Measurements from ENCODE around the gene PCNT. TPM values are rescaled to one million over a fixed set of nuclear protein-coding genes. Genes with fewer than 3 reads are reported as not detected.

PCNT gene
- total and polyA plus RNA-seq, 2 of the 8 experiments (the other 6 are each of a cell fraction or from before 2014, with no cell fraction given) = 9.9 to 45.1 TPM

DNA sequence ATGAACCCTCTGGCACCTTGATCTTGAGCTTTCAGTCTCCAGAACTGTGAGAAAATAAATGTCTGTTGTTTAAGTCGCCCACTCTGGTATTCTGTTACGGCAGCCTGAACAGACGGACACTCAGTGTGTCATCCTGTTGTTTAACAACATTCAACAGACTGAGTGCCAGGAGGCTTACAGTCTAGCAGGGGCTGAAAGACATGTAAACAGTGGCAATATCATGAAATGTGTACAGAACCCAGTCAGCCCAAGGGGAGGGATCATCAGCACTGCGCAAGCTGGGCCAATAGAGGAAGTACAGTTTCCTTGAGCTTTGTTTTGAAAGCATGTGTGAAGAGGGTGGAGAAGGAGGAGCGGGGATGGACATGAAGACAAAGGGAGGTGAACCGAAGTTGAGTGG is 148.3 kb downstream of the PCNT start:
- TF ChIP-seq RFX5 (IDR thresholded peaks at IDR 0.05; ENCODE audit: borderline replicate concordance, low read depth, low read length) = no peak
- no peak for TF ChIP-seq BACH1 (IDR thresholded peaks at IDR 0.05; ENCODE audit: low read length)
- no peak for TF ChIP-seq MAFK (IDR thresholded peaks at IDR 0.05; ENCODE audit: low read depth, low read length)
- no peak for TF ChIP-seq EP300 (IDR thresholded peaks at IDR 0.05; ENCODE audit: borderline replicate concordance in 1 of 2, low read depth in 2 of 2, low read length in 2 of 2)
- H2BK20ac ChIP-seq (ENCODE audit: low read length) = no peak overlapping the region
- H3K79me1 ChIP-seq (ENCODE audit: low read depth, low read length) = no peaks in the 10 kb centered on the region; the same call in 1 of the 2 replicates
- POLR2A ChIA-PET (ENCODE audit: partially characterized antibody) = interaction anchor here (0.8 to 1.8 kb wide), 2 partner anchors 11 to 12 kb away, joined by 3 to 6 read pairs; no protein-coding TSS in a partner anchor
- no peak overlapping the region for H2BK15ac ChIP-seq (ENCODE audit: low read length)
- no peaks in the 10 kb centered on the region for H3K9me3 ChIP-seq (ENCODE audit: insufficient read depth in 2 of 2, low read depth in 1 of 2, low read length in 1 of 2)
- no peaks in the 10 kb centered on the region for H3K27me3 ChIP-seq (replicated peaks in 1 of 4; ENCODE audit: control insufficient read depth in 3 of 4, extremely low read depth in 1 of 4, insufficient read depth in 3 of 4, low read length in 3 of 4)
- no peaks in the 10 kb centered on the region for H3K4me1 ChIP-seq (replicated peaks in 1 of 4; ENCODE audit: control insufficient read depth in 3 of 4, insufficient read depth in 4 of 4, low read length in 3 of 4)
- H3K4me3 ChIP-seq (ENCODE audit: extremely low read depth in 1 of 4, insufficient read depth in 2 of 4, low read depth in 3 of 4, low read length in 4 of 4) = no peak overlapping the region
- H4K20me1 ChIP-seq (replicated peaks in 1 of 2; ENCODE audit: control insufficient read depth in 1 of 2, insufficient read depth in 2 of 2, low read length in 2 of 2) = peaks cover 0 to under 1% of the 10 kb centered on the region in 2 experiments
- no peak overlapping the region for H2BK120ac ChIP-seq (replicated peaks; ENCODE audit: low read depth, low read length)
- 97% methylated on average over 6 of the region's 6 CpGs; no CpG with 5 or more reads in 1 of the 2 experiments for WGBS, 2 experiments (ENCODE audit: extremely low coverage in 1 of 2, insufficient coverage in 1 of 2, insufficient read length in 1 of 2, insufficient replicate concordance in 2 of 2, low coverage in 1 of 2, low lambda C conversion rate in 2 of 2, missing lambda C conversion rate in 1 of 2)
- DNase-seq (ENCODE audit: low read depth in 1 of 2, low spot score in 2 of 2) (no peak), FAIRE-seq (no peak)
- H2BK12ac ChIP-seq (ENCODE audit: low read depth, low read length) = no peak overlapping the region
- no peak overlapping the region for H3K56ac ChIP-seq (replicated peaks; ENCODE audit: insufficient read length, low read depth, low read length)
- no peak overlapping the region for H2AFZ ChIP-seq (ENCODE audit: low read length)
- no peak overlapping the region for H3K23ac ChIP-seq (ENCODE audit: insufficient read length)
- H4K8ac ChIP-seq (ENCODE audit: extremely low read depth, insufficient read depth, low read length) = no peak overlapping the region
- H2AK5ac ChIP-seq (ENCODE audit: low read depth, low read length) = no peak overlapping the region
- CTCF ChIA-PET (ENCODE audit: partially characterized antibody) = no interaction called here
- no peak overlapping the region for H3K4ac ChIP-seq (replicated peaks; ENCODE audit: insufficient read length, low read depth, low read length)
- no peaks in the 10 kb centered on the region; a peak in 1 of 8 replicates for H3K36me3 ChIP-seq (ENCODE audit: control insufficient read depth in 2 of 4, insufficient read depth in 4 of 4, low read length in 3 of 4)
- no peak overlapping the region for H3K14ac ChIP-seq (ENCODE audit: insufficient read length)
- no peak overlapping the region for H4K5ac ChIP-seq (ENCODE audit: insufficient read length, low read depth, low read length)
- no peak overlapping the region for H3K27ac ChIP-seq (ENCODE audit: low read depth, low read length)
- H4K91ac ChIP-seq (replicated peaks; ENCODE audit: insufficient read length, low read length) = no peak overlapping the region
- no peak overlapping the region for H2BK5ac ChIP-seq (ENCODE audit: low read depth, low read length)
- no peak overlapping the region for H3K18ac ChIP-seq (ENCODE audit: extremely low read depth, low read length)
- no peaks in the 10 kb centered on the region; a peak in 1 of 4 replicates for H3K79me2 ChIP-seq (ENCODE audit: control insufficient read depth in 1 of 2, insufficient read depth in 2 of 2, low read length in 2 of 2)
- no peak overlapping the region for H3K9ac ChIP-seq (replicated peaks in 1 of 4; ENCODE audit: extremely low read depth in 1 of 4, low read depth in 3 of 4, low read length in 3 of 4)
- no peaks in the 10 kb centered on the region for H3K23me2 ChIP-seq (ENCODE audit: low read depth, low read length)
- H3K4me2 ChIP-seq (ENCODE audit: insufficient read depth in 1 of 2, low read depth in 2 of 2, low read length in 2 of 2) = no peak overlapping the region
